ENCODE data around the gene SORL1.

SORL1 gene

GRCh38 chr11:121589946-121590537 is 137.9 kb downstream of the SORL1 start:
- DNase-seq (ENCODE audit: low read depth): no peak

DNA sequence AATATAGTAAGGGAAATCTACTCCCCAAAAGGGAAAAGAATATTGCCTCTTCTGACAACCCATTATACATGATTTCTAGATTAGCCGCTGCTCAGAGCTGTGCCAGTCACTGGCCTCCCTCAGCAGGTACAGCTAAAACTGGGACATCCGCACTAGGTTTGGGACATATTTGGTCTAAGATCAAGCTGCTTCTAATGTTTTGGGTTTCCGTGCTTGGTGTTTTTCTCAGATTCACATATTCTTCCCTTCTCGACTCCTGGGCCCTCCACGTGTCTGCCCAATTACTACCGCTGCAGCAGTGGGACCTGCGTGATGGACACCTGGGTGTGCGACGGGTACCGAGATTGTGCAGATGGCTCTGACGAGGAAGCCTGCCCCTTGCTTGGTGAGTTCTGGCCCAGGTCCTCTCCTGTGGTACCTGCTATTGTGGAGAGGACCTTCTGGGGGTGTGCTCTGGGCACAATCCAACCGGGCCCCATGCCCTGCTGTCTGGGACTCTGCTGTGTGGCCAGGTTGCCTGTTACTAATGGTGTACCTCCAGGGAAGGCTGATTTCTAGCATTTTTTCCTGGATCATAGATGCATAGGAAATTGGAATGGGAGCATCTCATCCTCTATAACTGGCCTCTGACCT is 138.8 kb downstream of the SORL1 start:
- DNase-seq (ENCODE audit: low read depth): no peak

DNA sequence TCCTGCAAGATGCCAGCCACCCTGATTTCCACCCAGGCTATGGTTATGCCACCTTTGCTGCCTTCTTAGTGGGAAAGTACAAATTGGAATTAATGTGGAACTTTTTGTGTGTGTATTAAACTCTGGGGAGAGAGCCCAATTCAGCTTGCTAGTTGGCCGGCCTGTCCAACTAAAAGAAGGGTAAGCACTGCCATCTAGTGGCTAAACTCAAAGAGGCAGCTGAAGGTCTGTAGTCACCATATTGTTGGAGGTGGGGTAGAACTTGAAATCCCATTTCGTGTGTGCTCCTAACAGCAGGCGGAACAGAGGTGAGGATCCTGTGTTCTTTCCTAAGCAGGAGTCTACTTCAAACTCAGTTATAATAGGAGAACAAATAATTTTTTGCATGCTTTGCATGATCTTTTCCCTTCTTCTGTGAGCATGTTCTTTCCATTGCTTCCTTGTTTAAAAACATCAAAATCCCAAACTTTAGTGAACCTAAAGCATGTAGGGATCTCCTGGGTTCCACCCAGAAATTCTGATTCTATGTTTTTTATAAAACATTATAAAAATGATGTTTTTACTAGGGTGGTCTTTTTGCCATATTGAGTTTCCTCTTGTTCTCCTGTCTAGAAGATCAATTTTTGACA is 139.4 kb downstream of the SORL1 start:
- peak; percentile 72 for DNase-seq (ENCODE audit: low read depth)

DNA sequence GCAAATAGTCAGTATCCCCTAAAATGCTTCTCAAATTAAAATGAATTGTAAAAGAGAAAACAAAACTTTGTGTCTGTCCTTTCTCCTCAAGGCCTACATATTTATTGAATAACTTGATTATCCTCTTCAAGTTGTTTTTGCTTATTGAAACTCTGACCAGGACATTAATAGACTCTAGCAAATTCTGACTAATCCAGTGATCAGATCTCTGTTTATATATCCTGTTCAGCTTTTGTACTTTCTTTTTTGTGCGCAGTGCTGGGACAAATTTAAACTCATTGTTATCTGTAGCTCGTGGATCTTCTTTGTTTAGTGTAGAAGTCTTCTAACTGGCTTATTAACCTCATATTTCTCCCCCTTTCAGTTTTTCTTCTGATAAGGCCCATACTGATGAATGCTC is 140.6 kb downstream of the SORL1 start:
- peak; percentile 32 for DNase-seq (ENCODE audit: low read depth)

DNA sequence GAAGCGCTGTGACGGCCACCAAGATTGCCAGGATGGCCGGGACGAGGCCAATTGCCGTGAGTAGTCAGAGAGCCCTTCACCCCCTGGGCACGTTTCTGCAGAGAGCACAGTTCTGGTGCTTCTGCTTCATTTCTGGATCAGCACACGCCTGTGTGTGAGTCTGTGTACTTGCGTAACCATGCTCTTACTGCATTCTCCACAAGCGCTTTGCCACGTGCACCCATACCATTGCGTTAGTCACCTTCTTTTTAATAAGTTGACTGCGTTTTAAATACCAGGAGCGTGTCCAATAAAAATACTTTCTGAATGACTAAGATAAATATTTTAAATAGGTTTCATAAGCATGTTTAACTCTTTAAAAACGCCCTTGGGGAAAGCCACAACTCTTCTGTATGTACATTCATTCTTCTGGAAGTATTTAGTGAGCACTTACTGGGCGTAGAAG is 143.6 kb downstream of the SORL1 start:
- DNase-seq (ENCODE audit: low read depth): peak; percentile 99

DNA sequence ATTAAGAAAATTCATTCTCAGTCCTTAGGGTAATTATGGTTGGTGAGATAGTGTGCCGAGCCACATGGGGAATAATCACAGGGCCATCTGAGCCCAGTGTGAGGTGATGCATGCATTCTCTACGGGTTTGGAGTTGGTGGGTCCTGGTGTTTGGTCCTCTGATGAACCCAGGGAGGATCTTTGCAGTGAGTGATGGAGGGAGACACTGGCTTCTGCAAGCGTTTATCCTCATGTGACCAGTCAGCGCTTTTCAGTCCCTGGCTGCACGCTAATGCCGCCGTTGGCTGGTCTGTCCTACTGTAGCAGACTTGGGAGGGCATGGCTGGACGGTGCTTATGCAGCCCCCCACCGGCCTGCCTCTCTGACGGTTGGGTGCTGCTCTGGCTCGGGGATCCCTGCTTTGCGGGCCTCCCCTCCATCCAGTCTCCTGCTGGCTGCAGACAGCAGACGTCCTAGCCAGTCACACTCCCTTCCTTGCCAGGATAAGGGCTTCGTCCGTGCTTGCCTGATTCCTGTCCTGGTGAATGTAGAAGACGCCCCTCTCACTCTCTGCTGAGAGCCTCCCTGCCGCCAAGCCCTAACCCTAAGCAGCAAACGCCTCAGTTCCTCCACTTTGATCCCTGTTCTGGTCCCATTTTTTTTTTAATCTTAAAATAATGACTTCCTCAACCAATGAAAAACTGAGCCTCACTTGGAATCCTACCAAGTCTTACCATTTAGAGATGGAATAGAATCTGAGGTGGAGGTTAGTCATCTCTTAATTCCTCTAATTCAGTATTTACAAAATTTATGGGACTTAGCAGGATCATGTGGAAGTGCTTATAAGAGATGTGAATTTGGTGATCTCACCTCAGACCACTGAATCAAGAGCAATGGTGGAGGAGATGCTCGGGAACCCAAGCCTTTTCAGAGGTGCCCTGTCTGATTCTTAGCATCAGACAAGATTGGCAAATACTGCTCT is 144.4 kb downstream of the SORL1 start:
- DNase-seq (ENCODE audit: low read depth): no peak

DNA sequence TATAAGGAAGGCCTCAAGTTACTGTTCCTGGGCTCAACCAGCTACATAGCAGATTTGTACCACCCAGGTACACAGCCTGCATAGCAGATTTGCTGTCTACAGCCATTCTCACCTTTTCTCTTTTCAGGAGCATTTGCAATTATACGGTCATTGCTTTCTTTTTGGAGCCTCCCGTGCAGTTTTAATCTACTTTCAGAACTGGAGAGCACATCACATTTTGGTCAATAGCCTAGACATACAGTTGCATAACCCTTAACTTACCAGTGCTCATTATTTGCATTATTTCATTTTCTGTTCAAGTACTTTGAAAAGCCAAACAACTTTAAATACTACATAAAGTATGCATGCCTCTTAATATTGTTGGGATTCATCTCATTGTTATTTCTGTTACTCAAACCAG is 151.2 kb downstream of the SORL1 start:
- no peak for DNase-seq (ENCODE audit: low read depth)

DNA sequence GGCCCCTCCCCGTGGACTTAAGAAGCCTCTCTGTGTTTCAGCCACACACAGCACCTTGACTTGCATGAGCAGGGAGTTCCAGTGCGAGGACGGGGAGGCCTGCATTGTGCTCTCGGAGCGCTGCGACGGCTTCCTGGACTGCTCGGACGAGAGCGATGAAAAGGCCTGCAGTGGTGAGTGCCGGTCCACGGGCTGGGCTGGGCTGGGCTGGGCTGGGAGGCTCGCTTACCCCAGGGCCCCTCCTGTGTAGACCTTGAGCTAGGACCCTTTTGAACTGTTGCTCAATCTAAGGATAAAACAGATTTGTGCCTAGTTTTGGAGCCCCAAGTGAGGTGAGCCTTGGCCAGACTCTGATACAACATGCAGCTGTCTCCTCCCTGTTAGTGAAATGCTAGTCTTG is 152.0 kb downstream of the SORL1 start:
- DNase-seq (ENCODE audit: low read depth): no peak

DNA sequence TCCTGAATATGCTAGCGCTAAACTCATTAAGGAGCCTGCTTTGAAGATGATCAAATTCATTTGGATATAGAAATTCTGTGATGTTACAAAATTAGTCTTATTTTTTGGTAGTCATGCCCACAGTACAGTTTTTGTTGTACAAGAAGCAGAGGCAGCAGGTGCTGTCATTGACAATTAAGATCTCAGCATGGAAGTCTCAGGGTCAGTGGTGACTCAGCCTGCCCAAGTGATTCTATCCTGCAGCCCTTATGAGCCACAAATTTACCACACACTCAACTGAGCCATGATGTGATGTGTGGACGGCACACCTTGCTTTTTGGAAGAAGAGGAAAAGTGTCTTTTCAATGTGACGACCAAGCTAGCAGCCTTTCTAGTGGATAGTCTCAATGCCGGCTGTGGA is 154.2 kb downstream of the SORL1 start:
- no peak for DNase-seq (ENCODE audit: low read depth)

- no peak for DNase-seq (ENCODE audit: low read depth)
Measured at GRCh38 chr11:121607341-121607740, 155.2 kb downstream of the SORL1 start.

- DNase-seq (ENCODE audit: low read depth): no peak
Measured at GRCh38 chr11:121608545-121609098, 156.5 kb downstream of the SORL1 start.

DNA sequence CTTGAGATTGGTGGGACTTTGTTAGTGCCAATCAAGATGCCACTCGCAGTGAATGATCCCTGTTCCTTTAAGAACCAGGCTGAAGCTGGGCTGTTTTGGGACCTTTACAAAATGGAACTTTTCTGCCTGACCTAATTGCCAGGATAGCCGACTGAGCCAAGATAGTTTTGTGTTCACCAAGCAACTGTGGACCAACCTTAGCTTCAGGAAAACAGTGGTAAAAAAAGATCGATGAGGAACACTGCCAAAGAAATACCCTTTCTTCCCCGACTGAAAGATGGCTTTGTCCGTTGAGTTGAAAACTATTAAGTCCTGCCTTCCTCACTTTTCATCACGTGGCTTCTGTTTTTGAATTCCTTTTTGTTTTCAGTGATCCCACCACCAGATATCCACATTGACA is 158.6 kb downstream of the SORL1 start:
- no peak for DNase-seq (ENCODE audit: low read depth)

DNA sequence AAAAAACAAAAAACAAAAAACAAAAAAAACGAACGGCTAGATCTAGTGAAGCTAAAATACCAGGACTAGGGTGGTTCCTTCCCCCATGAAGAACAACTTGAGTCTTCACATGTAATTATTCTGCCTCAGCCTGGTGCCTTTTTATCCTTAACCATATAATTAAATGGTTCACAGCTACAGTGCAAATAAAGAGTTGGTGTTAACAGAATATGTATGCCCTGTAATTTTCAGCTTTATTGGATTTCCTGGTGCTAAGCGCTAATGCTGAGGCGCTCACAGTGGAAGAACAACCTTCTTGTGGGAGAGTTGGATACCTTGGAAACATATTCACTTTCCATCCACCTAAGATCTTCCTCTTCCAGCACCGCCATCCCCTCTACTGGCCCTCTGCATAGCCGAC is 159.1 kb downstream of the SORL1 start:
- no peak for DNase-seq (ENCODE audit: low read depth)

DNA sequence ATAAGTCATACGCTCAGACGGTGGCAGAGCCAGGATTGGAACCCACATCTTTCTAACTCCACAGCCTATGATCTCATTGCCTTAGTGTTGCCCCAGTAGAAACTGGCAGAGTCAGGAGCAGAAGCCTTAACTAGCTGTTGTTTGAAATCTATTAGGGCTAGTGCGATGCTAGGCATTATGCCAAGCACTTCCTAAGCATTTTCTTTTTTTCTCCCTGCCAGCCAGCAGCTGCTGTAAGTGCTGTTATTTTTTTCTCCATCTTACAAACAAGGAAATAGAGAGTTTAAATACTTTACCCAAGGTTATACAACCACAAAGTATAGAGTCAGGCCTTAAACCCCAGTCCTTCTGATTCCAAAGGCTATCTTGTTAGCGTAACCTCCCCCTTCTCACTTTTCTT is 161.6 kb downstream of the SORL1 start:
- no peak for DNase-seq (ENCODE audit: low read depth)

DNA sequence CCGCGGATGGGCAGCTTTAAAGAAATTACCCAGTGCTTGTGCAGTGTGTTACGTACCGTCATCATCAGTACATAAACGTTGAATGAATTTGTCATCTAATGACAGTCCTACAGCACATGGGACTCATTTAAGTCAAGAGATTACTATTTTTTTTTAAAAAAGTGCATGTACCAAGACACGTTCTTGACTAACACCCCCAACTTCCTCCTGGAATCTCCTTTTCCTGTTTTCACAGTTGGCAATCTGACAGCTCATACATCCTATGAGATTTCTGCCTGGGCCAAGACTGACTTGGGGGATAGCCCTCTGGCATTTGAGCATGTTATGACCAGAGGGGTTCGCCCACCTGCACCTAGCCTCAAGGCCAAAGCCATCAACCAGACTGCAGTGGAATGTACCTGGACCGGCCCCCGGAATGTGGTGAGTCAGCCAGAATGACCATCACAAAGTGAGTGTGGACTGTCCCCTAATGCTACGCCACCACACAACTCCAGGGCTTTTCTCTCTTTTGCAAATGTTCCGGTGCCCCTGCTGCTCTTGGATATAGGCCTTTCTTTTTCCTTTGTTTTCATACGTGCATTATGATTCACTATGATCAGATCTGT is 162.6 kb downstream of the SORL1 start:
- no peak for DNase-seq (ENCODE audit: low read depth)

- DNase-seq (ENCODE audit: low read depth): peak; percentile 76
Measured at GRCh38 chr11:121615501-121615900, 163.4 kb downstream of the SORL1 start.

DNA sequence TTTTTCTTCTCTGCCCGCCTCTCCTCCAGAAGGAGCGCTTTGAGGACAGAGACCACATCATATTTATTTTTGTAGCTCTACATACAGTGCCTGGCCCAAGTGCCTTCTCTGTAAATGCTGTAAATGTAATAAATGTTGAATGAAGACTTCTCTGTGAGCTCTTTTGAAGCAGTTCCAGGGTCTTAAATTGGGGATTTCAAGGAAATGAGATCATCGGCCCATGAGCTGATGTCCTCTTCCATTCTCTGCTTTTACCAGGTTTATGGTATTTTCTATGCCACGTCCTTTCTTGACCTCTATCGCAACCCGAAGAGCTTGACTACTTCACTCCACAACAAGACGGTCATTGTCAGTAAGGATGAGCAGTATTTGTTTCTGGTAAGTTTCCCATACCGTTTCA is 166.4 kb downstream of the SORL1 start:
- DNase-seq (ENCODE audit: low read depth): peak; percentile 27

GRCh38 chr11:121625777-121626506 is 173.8 kb downstream of the SORL1 start:
- peak; percentile 42 for DNase-seq (ENCODE audit: low read depth)

DNA sequence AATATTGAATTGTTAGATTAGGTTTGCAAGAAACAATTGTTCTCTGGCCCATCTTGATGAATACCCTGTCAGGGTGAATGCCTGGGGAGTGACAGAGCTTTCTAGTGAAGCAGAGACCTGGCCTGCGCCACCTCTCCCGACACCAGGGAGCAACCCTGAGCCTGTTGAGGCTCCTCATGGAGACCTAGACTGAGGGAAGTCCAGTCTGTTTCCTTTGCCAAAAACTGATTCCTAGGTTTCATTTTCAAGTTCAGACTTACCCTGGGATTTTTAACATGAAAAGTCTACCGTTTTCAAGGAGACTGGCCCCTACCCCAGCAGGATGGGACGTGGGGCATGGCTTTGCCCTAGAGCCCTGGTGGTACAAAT is 174.4 kb downstream of the SORL1 start:
- no peak for DNase-seq (ENCODE audit: low read depth)

- no peak for DNase-seq (ENCODE audit: low read depth)
Measured at GRCh38 chr11:121626980-121627379, 174.9 kb downstream of the SORL1 start.

- DNase-seq (ENCODE audit: low read depth): peak; percentile 93
Measured at GRCh38 chr11:121630041-121630440, 177.9 kb downstream of the SORL1 start.

All from iris pigment epithelial cell (primary cell).